GM12873 (cell line): Measurements from ENCODE around the gene LGR5.

Source experiments
- CTCF ChIP-seq: IDR thresholded peaks from 2 replicates; pipeline ENCODE4 v1.5.1; 2012; ENCODE audit warnings: low read depth, mild to moderate bottlenecking, moderate library complexity, low read length, control low read depth; ENCODE audit not compliant: insufficient read depth; ENCODE audit errors: missing control alignments

Gene LGR5

GRCh38 chr12:71448150-71448581, 8.6 kb downstream of the LGR5 start:
- TF ChIP-seq CTCF = no peak

- no peak for TF ChIP-seq CTCF
Measured at GRCh38 chr12:71449373-71450070, 9.9 kb downstream of the LGR5 start.

DNA sequence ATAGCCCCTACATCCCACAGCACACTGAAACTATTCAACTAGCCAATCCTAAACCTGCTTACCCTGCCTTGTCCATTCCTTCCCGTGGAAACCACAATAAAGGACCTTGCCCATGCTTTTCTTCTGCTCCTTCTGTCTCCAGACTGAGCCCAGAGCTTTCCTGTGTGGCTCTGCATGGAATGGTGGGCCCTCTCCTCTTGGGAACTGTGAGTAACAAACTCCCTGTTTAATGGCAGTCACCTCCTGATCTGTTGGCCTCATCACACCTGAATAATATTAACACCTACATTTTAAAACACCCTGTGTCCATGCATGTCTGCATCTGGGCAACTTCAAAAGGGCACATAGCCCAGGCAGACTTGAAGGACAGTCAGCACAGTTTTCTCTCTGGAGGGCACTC, 12.4 kb downstream of the LGR5 start:
- no peak for TF ChIP-seq CTCF

DNA sequence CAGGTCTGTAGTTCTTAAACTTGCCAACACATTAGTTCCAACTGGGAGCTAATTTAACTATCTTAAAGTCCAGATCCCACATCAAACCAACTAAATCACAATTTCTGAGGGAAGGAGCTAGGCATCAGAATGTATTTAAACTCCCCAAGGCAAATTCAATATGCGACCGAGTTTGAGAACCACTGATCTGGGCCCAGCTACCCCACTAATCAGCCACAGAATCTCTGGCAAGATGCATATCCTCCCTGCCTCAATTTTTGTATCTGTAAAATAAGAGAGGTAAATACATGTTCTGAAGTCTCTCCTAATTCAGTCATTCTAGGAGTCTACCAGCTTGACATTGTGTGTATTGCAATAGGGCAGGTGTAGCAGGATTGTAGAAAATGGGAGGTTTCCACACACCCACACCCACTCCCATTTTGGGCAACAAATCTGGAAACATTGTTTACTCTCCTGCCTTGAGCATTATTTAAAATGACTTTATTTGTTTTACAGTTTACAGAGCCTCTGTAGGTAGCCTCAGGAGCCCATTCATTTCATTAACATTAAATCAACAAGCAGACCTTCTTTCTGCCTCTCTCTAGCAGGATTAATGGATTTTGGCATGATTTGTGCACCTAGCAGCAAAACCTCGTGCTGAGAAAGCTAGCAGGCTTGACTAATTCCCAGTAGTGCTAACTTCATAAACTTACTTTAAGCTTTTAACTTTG, 15.6 kb downstream of the LGR5 start:
- no peak for TF ChIP-seq CTCF

DNA sequence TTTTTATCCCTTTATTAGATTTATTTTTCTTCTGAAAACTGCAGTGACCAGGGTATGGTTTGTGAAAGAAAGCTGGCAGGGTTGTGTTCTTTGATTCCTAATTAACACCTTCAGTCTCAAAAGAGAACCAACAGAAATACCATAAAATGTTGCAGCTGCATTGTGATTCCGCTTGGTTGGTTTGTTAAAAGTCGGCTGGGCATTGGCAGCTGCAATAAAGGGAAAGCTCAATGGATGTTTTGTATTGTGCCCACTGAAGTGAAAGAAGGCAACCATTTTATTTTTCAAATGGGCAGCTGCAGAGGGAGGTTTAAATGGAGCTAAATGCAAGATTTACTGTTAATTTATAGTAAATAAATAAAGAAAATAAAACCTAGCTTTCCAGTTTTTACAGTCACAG, 16.7 kb downstream of the LGR5 start:
- TF ChIP-seq CTCF = no peak

DNA sequence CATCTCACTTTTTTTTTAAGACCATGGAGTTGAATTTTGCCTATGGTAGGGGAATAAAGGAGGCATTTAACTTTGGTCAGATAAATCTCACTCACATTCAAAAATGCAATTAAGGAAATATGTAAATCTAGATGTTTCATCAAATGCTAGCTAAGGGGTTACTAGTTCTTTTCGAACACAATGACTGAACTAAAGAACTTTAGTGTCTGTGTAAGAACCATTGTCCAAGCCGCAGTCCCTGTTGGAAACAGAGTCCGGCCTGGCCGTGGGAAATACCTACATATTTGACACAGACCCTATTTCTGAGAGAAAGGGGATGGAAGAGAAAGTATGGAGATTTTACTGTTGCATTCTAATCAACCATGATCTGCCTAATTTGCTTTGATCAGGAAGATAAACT, 17.4 kb downstream of the LGR5 start:
- no peak for TF ChIP-seq CTCF

- TF ChIP-seq CTCF = no peak
Measured at GRCh38 chr12:71460318-71460717, 20.7 kb downstream of the LGR5 start.
